ENCODE measurements around the gene CD7. TPM values are rescaled to one million over a fixed set of nuclear protein-coding genes. Genes with fewer than 3 reads are reported as not detected.

The CD7 gene
- total RNA-seq, 1 donor from 2014 or later, result 345 TPM

Other genes starting within 250 kb of the CD7 start
- gene FASN, start 219.4 kb downstream of the CD7 start, total RNA-seq, result 387 and 409 TPM in 2 replicates
- 51.7 and 53.1 TPM in 2 replicates for gene CCDC57, start 104.8 kb downstream of the CD7 start, total RNA-seq
- 187 and 200 TPM in 2 replicates for gene SLC16A3, start 88.6 kb downstream of the CD7 start, total RNA-seq
- gene CSNK1D, start 43.9 kb downstream of the CD7 start, total RNA-seq, result 139 and 151 TPM in 2 replicates
- 2.7 and 3.7 TPM in 2 replicates for gene SECTM1, start 16.2 kb upstream of the CD7 start, total RNA-seq
- not detected in 2 replicates for gene TEX19, start 41.6 kb upstream of the CD7 start, total RNA-seq
- 0.18 TPM in 1 of 2 replicates, not detected in the other for gene UTS2R, start 54.2 kb upstream of the CD7 start, total RNA-seq
- gene HEXD, start 100.7 kb upstream of the CD7 start, total RNA-seq, result 36.6 and 36.7 TPM in 2 replicates
- gene OGFOD3, start 101.0 kb upstream of the CD7 start, total RNA-seq, result 29.1 and 30.5 TPM in 2 replicates
- 252 and 265 TPM in 2 replicates for gene CYBC1, start 133.1 kb upstream of the CD7 start, total RNA-seq
- gene NARF, start 141.1 kb upstream of the CD7 start, total RNA-seq, result 114 and 123 TPM in 2 replicates
- 92.9 and 95.2 TPM in 2 replicates for gene FOXK2, start 202.1 kb upstream of the CD7 start, total RNA-seq

Measured in activated T-helper 2 cell treated with anti-CD3 and anti-CD28 coated beads, Interferon-gamma antibody, Interleukin-2, Interleukin-4, amounts not matched to agents 10 μg/mL and 5 μg/mL and 100 μg/mL, durations not matched to agents 14 hours and 24 hours and 36 hours (primary cell).